ENCODE data around the gene RASSF8.

DNA sequence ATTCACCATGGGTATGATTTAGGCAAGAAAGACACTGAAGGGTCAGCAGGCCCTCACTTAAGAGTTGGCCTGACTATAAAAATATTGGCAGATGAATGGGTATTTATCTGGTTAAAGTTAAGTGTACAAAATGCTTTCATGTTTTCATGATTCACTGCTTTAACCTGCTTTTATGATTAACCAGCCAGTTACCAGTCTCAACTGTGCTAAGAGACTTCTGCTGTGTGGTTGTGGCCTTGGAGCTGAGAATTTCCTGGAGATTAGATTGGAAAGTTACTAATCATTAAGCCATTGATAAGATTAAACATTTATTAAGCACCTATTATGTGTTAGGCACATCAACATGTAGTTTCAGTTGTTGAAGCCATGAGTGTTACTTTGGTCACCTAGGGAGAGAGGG is 68.9 kb downstream of the RASSF8 start:
- TF ChIP-seq POLR2AphosphoS5 (IDR thresholded peaks at IDR 0.05) = no peak
- TF ChIP-seq, protein P1, sequence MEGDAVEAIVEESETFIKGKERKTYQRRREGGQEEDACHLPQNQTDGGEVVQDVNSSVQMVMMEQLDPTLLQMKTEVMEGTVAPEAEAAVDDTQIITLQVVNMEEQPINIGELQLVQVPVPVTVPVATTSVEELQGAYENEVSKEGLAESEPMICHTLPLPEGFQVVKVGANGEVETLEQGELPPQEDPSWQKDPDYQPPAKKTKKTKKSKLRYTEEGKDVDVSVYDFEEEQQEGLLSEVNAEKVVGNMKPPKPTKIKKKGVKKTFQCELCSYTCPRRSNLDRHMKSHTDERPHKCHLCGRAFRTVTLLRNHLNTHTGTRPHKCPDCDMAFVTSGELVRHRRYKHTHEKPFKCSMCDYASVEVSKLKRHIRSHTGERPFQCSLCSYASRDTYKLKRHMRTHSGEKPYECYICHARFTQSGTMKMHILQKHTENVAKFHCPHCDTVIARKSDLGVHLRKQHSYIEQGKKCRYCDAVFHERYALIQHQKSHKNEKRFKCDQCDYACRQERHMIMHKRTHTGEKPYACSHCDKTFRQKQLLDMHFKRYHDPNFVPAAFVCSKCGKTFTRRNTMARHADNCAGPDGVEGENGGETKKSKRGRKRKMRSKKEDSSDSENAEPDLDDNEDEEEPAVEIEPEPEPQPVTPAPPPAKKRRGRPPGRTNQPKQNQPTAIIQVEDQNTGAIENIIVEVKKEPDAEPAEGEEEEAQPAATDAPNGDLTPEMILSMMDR (IDR thresholded peaks at IDR 0.05) = no peak
